Stimulated activated CD4-positive, alpha-beta T cell treated with anti-CD3 and anti-CD28 coated beads, Interleukin-12 subunit alpha, Interleukin-12 subunit beta, amount 100 ng/mL, for 24 hours (primary cell): ENCODE results near the gene OR4D5.

Experiments used
- DNase-seq, 2 experiments: peaks; one replicate each; pipeline ENCODE4 v3.0.0-alpha.2; 2020; ENCODE audit warnings: low read depth in 2 of 2

Gene OR4D5

GRCh38 chr11:123939317-123939716, at the start of gene OR4D5:
Gene OR4D5 (plus strand): TSS chr11:123939617. CDS start chr11:123939617, 0 bp downstream.
- DNase-seq = no peak

- DNase-seq = no peak
Measured at GRCh38 chr11:123892031-123892430, 47.4 kb upstream of the OR4D5 start.

DNA sequence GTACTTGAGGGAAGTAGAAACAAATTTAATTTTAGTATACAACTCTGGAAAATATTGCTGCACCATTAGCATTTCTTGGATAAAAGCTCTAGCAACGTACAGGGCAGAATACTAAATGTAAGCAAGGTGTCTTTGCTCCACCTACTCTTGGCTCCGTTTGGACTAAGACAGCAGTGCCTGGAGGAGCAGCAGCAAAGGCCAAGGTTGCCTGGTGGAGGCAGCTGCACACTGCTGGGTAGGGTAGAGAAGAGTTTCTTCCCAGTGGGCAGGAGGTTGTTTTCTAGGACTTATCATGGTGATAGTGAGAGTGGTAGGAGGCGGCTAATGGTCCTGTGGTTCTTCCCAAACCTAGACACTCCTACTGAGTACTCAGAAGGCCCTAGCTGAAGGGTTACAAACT, 39.6 kb upstream of the OR4D5 start:
- DNase-seq = no peak

GRCh38 chr11:123901867-123902266, 37.5 kb upstream of the OR4D5 start, which contains the start of gene OR8D4:
Gene OR8D4 (plus strand): TSS chr11:123902167. CDS start chr11:123906432, 4,265 bp downstream.
- no peak for DNase-seq

GRCh38 chr11:123903932-123904331, 35.5 kb upstream of the OR4D5 start:
- DNase-seq = no peak

GRCh38 chr11:123904932-123905331, 34.5 kb upstream of the OR4D5 start:
- no peak for DNase-seq

- no peak for DNase-seq
Measured at GRCh38 chr11:123905826-123906225, 33.6 kb upstream of the OR4D5 start.

DNA sequence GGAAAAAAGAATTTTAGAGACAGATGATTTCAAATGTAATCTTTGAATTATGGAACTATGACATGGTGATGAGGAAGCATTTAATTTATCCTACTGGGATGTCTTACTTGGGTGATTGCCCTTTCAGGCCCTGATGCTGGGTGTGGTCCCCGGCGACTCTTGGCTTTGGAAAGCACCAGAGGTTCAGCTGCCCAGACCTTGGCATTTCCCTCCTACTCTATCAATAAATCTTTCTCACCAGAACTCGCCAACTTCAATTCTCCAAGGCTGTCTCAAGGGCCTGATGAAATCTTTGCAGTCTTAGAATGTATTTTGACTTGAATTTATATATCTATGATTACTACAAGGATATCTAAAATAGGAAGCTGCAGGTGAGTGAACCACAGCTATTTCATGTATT, 18.5 kb upstream of the OR4D5 start:
- DNase-seq = no peak

GRCh38 chr11:123924027-123924426, 15.4 kb upstream of the OR4D5 start:
- no peak for DNase-seq

- DNase-seq = no peak
Measured at GRCh38 chr11:123942413-123942812, 3.0 kb downstream of the OR4D5 start.

GRCh38 chr11:123943738-123944137, 4.3 kb downstream of the OR4D5 start, which contains the start of gene OR6T1:
Gene OR6T1 (minus strand): TSS chr11:123943838. CDS start chr11:123943838, 0 bp downstream.
- DNase-seq = no peak

DNA sequence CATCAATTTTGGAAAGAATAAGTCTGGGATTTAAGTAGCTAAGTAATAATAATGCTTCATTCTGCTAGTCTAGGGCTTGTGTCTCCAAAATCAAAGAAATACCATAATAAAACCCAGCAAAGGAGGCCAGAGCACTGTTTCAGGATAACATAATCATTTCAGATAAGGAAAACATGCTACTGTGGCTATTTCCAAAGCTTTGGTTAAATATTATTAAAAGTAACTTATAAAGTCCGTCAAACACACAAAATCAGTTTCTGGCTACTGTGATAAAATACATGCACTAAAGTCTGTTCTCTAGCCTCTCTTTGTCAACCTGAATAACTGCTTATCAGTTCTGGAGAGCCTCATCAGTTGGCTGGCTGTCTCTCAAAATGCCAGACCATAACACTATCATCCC, 5.7 kb downstream of the OR4D5 start:
- DNase-seq = no peak

DNA sequence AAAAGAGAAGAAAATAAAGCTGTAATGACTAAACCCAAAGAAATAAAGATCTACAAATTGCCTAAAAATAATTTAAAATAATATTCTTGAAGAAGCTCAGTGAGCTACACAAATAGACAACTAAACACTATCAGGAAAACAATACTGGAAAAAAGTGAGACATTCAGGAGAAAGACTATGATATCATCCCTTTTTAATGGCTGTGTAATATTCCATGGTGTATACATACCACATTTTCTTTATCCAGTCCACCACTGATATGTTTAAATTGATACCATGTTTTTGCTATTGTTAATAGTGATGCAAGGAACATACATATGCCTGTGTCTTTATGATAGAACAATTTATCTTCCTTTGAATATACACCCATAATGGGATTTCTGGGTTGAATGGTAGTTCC, 17.3 kb downstream of the OR4D5 start:
- DNase-seq = no peak

DNA sequence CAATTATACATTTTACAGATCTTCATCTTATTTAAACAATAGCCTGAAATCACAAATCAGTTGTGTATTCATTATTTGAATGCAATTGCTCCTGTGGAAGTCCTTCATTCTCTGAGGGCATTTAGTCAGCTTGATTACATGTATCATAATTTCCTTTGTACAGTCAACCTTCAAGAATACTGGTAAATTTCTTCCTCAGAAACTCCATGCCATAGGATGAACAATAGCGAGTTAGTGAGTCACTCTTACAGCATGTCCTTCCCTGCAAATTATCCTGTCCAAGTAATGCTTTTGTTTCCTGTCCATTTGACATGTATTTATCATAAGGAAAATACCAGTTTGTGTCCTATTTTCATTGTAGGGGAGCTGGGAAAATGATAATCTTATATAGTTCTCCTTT, 34.4 kb downstream of the OR4D5 start:
- DNase-seq = no peak

DNA sequence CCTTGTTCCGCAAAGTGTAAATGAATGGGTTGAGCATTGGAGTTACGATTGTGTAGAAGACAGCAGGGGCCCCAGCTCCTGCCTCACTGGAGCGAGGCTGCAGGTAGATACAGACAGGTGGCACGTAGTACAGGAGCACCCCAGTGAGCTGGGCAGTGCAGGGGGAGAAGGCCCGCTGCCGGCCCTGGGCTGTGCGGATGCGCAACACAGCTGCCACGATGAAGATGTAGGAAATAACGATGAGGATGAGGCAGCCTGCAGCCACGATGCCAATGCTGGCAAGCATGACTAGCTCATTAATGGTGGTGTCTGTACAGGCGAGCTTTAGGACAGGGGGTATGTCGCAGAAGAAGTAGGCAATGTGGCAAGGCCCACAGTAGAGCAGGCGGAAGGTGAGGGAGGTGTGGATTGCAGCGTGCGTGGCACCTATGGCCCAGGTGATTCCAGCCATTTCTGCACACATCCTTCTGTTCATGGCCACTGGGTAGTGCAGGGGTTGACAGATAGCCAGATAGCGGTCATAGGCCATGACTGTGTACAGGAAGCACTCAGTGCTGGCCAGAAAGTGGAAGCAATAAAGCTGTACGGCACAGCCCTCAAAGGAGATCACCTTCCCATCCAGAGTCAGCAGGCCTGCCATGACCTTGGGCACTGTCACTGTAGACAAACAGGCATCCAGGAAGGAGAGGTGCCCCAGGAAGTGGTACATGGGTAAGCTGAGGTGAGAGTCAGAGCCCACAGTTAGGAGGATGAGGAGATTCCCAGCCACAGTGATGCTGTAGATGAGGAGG, 37.5 kb downstream of the OR4D5 start:
- DNase-seq = no peak

GRCh38 chr11:123977731-123978347, 38.4 kb downstream of the OR4D5 start, which contains the start of gene OR10S1:
Gene OR10S1 (minus strand): TSS chr11:123977781. CDS start chr11:123977664, 117 bp downstream.
- DNase-seq = no peak

DNA sequence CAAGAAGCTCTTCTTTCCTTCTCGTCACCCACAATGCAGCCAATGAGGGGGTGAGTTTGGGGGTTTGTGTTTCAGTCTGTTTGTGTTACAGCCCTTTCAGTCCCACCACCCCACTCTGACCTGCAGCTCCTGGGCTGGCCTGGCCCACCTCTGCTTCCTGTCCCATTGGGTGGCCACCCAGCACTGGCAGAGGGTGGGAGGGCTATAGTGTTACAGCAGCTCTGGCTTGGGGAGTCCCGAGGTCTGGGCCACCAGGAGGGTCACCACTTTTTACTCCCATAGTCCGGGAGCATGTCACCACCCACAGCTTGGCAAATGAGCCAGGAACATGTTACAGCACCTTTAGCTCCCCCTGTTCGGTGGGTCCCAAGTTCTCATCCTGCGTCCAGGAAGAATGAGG, 39.9 kb downstream of the OR4D5 start:
- DNase-seq = no peak
